GM12874 (cell line): ENCODE measurements around the gene KANK2.

ENCODE experiments used
- TF ChIP-seq, protein P1 (sequence below): IDR thresholded peaks from 2 replicates; pipeline ENCODE4 v1.5.1; 2011; ENCODE audit warnings: low read depth, mild to moderate bottlenecking, control low read depth, low read length, moderate library complexity; ENCODE audit not compliant: insufficient read depth

Gene KANK2

DNA sequence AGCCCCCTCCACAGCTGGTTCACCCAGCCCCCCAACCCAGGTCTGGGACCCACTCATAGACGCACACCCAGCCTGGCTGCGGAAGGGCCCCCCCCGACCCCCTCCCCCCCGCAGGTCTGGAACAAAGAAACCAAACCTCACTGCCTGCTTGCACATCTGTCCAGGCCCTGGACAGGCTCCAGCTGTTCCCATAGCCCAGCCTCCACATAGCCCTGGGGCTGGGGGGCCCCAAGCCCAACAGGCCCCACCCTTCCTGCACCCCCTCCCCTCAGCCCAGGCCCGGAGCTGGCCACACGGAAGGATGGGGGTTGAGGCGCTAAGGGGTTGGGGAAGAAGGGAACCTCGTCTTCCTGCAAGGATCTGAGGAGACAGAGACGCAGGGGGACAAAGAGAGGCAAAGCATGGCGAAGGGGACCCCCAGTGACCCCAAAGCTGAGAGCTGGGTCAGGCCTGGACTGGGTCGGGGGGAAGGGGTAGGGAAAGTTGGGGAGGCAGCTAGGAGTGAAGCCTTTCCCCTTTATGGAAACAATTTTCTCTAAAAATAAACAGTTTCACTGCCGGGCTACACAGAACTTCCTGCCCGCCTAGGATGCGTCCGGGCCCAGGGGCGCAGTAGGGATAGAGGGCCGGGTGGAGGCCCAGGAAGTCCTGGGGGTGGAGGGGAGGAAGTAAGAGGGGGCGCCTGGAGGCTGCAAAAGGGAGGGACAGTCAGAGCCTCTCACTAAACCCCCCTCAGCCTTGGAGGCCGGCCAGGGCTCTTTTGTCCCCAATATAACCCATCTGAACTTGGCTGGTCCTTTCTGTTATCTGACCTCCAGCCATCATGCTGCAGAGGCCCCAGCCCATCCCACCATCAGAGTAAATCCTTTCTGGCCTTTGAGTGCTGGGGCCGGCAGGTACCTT lies 2.4 kb downstream of the KANK2 start:
- TF ChIP-seq, protein P1, sequence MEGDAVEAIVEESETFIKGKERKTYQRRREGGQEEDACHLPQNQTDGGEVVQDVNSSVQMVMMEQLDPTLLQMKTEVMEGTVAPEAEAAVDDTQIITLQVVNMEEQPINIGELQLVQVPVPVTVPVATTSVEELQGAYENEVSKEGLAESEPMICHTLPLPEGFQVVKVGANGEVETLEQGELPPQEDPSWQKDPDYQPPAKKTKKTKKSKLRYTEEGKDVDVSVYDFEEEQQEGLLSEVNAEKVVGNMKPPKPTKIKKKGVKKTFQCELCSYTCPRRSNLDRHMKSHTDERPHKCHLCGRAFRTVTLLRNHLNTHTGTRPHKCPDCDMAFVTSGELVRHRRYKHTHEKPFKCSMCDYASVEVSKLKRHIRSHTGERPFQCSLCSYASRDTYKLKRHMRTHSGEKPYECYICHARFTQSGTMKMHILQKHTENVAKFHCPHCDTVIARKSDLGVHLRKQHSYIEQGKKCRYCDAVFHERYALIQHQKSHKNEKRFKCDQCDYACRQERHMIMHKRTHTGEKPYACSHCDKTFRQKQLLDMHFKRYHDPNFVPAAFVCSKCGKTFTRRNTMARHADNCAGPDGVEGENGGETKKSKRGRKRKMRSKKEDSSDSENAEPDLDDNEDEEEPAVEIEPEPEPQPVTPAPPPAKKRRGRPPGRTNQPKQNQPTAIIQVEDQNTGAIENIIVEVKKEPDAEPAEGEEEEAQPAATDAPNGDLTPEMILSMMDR, result no peak

DNA sequence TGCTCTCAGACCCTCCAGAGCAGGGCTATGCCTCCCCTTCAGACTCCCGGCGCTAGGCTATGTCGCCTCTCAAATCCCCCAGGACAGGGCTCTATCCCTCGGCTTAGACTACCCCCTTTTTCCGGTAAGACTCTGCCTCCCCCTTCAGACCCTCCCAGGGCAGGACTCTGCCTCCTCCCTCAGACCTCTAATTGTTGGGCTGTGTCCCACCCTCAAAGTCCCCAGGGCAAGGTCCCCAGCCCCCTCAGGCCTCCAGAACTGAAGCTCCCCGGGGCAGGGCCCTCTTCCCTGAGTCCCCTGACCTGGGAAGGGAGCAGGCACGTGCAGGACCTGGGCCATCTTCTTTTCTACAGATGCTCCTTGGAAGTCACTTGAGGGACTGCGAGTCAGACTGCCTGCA lies 3.2 kb downstream of the KANK2 start:
- TF ChIP-seq, protein P1, result no peak

DNA sequence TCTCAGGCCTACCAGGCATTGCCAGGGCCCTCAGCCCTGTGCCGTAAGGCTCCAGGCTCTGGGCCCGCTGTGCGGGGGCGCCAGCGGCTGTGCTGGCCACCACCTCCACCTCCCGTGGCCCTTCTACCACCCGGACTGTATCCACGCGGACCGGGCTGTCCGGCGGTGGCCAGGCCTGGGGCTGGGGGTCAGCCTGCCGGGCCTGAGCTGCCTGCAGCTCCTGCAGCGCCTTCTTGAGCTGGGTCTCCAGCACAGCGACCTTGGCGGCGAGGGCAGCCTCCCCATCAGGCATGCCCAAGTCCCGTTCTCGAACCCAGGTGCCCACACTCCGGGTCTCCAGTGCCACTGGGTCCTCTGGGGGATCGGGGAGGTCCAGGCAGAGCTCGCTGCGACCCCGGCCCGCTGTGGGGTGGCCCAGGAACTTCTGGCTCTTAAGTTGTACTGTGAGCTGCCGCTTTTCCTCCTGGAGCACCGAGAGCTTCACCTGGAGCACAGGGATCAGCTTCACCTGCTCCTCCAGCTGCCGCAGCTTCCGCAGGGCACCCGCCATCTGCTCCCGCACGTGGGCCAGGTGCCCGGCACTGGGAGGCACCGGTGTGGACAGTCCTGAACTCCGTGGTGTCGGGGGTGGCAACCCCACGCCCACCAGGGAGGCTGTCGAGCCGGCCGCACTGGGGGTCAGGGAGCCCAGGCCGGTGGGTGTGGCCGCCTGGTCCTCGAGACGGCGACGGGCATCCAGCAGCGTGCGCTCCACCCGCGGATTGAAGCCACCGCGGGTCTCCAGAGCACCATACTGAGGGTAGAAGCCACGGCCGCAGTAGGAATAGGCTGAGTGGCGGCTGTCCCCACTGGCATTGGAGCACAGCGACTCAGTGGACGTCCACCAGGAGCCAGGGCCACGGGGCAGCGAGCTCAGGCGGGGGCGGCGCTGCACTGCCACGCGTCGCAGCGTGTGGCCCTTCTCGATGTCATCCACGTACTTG lies 4.1 kb downstream of the KANK2 start:
- TF ChIP-seq, protein P1, result no peak

DNA sequence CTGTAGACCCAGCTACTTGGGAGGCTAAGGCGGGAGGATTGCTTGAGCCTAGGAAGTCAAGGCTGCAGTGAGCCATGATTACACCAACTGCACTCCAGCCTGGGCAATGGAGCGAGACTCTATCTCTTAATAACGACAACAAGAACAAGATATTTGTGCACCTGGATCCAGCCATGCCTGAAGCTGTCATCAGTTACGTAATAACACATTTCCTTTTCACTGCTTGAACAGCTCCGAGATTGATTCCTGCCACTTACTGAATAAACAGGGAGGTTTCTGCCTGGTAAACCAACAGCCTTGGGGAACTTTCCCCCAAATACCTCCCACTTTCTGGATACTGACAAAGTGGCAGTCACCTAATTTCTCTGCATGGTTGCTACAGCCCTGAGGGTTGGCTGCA lies 5.4 kb downstream of the KANK2 start:
- TF ChIP-seq, protein P1, result no peak

DNA sequence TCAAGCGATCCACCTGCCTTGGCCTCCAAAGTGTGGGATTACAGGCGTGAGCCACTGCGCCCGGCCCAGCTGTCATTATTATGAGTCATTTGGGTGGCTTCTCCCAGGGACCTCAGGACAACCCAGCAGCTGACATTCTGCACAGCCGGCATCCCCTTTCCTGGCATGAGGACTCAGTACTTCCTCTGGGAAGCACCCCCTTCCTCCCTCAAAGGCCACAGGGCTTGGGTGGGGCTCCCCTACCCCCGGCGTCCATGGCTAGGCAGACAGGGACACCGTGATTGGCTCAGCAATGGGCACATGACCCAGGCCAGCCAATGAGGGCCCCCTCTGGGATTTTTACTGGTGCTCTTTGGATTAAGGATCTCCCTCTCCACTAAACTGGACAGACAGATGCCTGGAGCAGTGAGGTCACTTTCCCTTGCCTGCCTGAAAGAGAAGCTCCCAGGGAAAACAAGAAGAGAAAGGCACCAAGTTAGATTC lies 6.0 kb downstream of the KANK2 start:
- TF ChIP-seq, protein P1, result no peak

DNA sequence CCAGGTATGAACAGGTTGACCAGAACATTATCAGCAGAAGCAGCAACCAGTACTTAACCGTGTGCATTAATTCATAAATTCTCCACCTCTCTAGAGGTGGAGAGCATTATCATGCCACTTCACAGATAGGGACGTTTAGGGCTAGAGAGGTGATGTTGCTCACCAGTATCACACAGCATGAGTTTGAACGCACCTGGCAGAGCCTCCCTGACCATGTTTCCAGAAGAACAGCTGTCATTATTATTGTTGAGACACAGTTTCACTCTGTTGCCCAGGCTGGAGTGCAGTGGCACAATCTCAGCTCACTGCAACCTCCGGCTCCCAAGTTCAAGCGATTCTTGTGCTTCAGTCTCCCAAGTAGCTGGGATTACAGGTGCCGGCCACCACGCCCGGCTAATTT lies 6.8 kb downstream of the KANK2 start:
- TF ChIP-seq, protein P1, result no peak

DNA sequence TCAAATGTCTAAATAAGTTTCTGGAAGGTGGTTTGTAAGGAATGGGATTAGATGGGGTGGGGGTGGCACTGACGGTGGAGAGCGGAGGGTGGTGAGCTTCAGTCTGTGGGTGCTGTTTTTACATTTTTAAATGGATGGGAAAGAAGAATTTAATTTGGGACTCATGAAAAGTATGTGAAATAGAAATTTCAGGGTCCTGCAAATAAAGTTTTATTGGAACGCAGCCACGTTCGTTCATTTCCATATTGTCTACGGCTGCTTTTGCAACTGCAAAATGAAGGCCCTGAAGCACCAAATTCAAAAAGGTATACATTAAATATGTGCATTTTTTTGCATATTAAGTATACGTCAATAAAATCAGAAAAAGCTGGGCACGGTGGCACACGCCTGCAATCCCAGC lies 9.9 kb downstream of the KANK2 start:
- TF ChIP-seq, protein P1, result no peak
